NCI-H2107 (cell line): ENCODE data around the gene ATP5ME.
"Not testable (repeated sequence)": the region's sequence is repeated elsewhere in the genome, so short reads cannot be mapped to it uniquely, and the experiment has no call there.

Experiments
- DNase-seq: peaks from one replicate; lab custom pipeline; 2025; lab: John Stamatoyannopoulos, UW

The ATP5ME gene

GRCh38 chr4:704971-705277 is 30.8 kb upstream of the ATP5ME start:
- DNase-seq: no peak

- DNase-seq: no peak
Observed at GRCh38 chr4:704198-704891, 30.3 kb upstream of the ATP5ME start.

GRCh38 chr4:703336-704197 is 29.5 kb upstream of the ATP5ME start:
- DNase-seq: no peak

DNA sequence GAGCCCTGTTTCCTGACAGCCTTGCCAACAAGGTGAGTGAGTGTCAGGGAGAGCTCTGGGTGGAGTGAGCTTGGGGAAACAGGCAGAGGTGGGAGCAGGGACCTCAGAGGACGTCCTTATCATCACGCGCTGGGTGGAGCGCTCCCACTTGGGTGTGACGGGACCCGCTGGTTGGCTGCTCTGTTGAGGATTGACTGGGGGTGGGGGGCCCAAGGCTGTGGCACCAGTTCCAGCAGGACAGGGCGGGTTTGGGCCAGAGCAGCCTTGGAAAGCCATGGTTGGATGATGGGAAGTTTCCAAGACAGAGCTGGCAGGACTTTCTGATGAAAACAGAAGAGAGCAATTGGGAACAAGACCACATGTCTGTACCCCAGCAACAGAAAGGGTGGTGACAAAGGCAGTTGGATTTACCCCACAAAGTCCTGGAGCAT is 28.6 kb upstream of the ATP5ME start:
- DNase-seq: no peak

- DNase-seq: no peak
Observed at GRCh38 chr4:700587-701264, 26.6 kb upstream of the ATP5ME start.

DNA sequence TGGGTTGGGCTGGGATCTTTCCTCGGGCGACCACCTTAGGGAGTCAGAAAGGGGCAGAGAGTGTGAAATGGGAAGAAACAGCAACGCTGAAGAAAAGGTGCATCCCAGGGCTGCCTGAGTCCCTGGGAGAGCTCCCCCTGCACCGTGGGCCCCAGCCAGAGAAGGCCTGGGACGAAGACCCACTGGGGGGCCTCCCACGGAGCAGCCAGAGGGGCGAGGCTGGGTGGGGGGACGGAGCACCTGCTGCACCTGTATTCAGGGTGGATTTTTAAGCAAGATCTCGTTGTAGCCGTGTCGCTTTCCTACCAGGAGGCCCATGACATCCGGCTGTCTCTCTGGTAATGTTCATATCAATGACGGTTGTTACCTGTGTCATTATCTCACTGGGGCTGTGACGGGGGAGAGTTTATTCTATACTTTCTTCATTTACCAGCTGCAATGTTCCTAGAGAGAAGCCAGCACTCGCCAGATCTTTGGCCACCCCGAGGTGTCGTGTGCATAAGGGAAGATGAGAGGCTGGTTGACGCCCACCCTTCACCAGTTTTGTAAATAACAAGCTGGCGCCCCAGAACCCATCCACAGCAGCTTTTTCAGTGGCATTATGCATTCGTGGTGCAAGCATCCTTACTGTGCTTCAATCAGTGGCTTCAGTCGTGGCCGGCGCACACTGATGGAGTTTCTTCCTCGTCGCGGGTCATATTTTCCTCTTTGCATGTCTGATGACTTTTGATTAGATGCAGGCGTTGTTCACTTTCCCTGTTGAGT is 25.9 kb upstream of the ATP5ME start:
- no peak for DNase-seq

GRCh38 chr4:694341-694940 is 20.4 kb upstream of the ATP5ME start:
- DNase-seq: not testable (repeated sequence)

DNA sequence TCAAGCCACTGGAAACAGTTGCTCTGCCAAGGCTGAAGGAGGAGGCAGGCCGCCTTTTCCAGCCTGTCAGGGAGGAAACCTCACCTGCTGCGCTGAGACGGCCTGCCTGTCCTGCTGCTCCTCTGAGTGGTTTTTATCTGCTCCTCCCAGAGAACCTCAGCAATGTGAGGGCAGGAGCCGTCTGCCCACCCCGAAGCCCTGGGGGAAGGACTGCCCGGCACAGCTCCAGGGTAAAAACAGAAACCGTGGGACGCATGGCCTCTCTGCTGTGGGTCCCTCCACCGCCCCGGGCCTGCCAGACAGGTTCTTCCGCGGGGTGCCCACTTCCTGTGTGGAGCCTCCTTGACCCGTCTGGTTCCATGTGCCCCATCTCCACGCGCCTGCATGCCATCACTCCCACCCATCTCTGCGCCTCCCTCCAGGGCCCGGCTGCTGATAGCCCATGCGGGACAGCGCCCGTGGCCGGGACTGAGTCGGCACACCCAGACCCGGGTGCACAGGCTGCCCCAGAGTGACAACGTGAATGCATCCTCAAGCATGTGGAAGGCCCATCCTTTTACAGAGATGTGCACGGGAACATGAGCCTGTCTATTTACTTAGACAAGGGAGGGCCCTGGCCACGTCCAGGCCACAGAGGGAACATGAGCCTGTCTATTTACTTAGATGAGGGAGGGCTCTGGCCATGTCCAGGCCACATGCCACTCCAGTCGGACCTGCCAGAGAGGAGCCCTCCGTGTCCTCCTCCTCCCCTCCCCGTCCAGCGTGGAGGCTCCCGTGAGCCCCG is 18.9 kb upstream of the ATP5ME start:
- no peak for DNase-seq

DNA sequence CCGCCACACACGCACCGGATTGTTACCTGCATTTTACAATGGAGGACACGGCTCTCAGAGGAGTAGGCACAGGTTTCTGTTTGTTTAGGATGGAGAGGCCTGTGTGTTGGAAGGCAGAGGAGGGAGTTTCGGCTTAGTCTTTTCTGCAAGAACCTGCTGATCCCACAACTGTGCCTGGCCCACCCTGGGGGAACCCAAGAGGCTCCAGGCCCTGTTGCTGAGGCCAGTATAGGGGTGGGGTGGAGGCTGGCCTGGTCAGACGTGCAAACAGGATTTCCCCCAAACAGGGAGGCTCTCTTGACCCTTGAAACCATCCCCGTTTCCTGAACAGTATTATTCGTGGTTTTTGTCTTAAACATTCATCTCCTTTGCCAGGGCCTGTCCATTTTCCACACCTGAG is 15.6 kb upstream of the ATP5ME start:
- no peak for DNase-seq

GRCh38 chr4:688854-689681 is 15.0 kb upstream of the ATP5ME start, which contains the start of gene SLC49A3:
Gene SLC49A3 (minus strand): TSS chr4:689151. CDS start chr4:689127, 24 bp downstream.
- no peak for DNase-seq

DNA sequence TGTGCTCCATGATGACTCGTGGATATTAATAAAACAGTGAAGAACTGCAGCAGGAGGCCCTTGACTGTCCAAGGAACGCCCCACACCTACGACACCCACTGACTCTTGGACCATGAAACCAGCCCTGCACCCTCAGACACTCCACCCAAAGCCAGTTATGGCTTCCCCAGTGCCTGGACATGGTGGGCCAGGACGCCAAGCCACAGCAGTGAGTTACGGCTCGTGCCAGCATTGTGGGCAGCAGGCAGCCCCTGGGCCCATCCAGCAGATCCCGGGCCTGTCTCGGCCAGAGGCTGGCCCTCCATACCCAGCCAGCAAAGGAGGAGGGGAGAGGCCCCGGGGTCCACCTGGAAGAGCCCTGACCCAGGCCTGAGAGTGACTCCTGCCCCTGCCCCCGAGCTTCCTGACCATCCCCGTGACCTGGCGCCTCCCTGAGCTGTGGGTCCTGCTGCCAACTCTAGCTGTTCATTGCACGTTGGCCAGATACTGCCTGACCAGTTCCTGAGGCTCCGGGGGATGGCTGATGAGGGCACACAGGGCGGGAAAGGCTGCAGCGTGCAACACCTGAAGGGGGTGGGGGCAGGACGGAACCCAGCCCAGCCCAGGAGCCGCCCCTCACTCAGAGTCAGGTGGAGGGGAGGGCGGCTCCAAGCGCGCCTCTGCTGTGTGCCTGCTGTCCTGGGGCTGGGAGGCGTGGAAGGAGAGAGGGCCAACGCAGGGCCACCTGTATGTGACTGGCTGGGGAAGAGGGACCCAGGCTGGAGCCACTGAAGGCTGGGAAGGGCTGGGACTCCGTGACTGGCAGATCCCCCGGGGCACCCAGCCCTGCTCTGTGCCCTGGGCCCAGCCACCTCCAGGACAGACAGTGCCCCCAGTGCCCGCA is 14.1 kb upstream of the ATP5ME start:
- no peak for DNase-seq

DNA sequence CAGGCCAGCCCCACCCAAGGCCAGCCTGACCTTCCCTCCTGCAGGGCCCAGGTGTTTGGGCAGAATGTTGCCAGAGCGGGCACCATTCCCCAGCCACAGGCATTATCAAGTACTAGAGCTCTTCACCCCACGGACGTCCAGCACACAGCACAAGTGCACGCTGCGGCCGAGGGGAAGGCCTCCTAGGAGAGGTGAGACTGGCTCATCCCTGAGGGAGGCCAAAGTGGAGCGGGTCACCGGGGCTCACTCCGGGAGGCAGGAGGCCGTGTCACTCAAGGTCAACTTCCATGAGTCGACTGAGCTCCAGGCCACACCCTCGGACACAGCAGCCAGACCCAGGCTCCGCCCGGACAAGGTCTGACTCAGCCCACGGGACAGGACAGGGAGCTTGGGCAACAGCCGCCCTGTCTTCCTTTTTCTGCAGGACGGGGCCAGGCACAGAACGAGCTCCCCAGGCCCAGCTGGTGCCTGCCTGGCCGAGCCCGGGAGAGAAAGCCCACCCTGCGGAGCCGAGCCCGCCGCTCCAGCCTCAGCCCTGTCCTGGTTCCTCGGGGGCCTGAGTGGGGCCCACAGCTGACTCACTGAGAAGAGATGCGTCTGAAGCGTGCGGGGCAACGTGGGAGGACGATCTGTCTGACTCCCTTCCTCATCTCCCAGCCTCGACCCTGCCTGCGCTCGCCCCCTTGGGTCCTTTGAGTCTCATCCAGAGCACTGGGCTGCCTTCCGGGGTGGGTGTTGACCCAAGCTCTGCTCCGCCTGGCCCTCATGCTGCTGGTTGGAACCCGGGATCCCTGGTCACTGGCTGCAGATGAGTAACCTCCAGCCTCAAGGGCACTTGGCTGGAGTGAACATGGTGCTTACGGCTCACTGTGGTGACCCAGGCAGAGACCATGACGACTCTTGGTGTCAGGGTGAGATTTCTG is 13.2 kb upstream of the ATP5ME start:
- no peak for DNase-seq

DNA sequence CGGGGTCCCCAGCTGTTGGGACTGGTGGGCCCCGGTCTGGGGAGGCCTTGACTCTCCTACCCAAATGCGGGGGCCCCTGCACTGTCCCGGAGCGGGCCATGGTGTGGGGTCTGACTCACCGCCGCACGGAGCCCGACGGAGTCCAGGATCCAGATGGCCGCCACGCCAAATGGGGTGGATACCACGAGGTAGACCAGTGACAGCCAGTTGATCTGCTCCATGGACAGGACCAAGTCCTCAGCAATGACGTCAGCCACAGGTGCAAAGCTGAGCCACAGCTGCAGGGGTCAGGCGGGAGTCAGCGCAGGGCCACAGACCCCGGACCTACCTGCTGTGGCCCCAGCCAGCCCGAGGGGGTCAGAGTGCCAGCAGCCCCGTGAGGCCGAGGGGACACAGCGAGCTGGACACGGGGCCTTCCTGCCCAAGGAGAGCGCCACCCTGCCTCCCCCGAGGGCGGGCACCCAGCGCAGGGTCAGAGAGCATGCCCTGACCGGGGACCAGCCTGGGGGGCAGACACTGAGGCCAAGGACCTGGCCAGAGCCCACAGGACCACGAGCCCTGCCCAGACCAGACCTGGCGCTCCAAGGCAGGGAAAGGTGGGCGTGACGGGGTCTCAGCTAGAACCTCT is 12.5 kb upstream of the ATP5ME start:
- DNase-seq: no peak

GRCh38 chr4:685679-686412 is 11.8 kb upstream of the ATP5ME start:
- DNase-seq: no peak

DNA sequence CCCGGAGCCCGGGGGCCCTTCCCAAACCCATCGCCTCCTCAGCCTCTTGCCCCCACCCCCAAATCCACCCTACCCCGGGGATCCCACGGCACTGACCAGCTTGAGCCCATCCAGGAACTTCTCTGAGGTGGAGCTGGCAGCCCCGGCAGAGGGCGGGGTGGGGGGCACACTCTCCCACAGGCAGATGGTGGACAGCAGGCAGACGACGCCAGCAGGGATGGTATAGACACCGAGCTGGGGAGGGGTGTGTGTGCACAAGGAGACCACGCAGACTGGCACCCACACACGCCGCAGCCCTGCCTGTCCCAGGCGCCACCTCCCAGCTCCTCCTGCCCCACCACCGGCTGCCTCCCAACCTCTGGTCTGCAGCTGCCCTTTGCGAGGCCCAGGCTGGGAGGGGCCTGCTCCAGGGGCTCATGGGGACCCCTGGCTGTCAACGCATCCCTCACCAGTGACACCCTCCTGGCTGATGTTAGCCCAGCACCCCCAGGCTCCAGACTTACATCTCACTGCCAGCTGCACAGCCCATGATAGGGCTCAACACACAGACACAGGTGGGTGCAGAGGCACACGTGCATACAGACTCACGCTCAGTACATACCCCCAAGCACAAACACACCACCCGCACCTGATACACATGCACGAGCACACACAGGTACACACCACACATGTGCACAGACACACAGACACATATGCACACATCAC is 10.7 kb upstream of the ATP5ME start:
- DNase-seq: no peak

DNA sequence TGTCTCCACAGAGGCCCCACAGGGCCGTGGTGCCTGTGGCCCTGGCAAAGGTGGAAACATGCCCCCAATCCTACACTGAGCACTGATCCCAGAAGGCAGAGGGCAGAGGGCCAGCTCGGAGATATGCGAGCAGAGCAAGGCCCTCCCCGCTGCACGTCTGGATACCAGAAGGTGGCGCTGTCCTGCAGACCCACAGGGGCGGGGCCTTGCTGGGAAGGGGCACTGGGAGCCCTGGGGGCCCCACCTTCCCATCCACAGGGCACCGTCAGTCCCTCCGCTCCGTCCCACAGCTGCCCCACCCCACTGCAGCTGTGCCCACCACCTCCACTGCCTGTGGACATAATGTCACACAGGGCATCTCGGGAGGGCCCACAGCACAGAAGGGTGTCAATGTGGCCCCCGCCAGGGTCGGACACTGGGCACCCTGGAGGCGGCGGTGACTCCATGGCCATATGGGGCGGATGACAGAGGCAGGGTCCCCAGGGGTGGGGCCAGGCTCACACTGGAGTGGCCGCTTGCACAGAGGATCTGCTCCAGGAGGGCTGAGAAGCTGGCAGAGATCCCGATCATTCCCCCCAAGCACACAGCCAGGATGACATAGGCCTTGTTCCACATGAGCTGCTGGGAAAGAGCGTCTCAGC is 10.0 kb upstream of the ATP5ME start:
- peak; percentile 11 for DNase-seq
